Activated naive CD8-positive, alpha-beta T cell treated with anti-CD3 and anti-CD28 coated beads, Interleukin-2, amount 50 U/mL, for 16 hours (primary cell): ENCODE data around the gene SCAANT1.

Source experiments
- DNase-seq: peaks from one replicate; pipeline ENCODE4 v3.0.0-alpha.2; 2020; ENCODE audit warnings: low read depth, low spot score

Gene SCAANT1

DNA sequence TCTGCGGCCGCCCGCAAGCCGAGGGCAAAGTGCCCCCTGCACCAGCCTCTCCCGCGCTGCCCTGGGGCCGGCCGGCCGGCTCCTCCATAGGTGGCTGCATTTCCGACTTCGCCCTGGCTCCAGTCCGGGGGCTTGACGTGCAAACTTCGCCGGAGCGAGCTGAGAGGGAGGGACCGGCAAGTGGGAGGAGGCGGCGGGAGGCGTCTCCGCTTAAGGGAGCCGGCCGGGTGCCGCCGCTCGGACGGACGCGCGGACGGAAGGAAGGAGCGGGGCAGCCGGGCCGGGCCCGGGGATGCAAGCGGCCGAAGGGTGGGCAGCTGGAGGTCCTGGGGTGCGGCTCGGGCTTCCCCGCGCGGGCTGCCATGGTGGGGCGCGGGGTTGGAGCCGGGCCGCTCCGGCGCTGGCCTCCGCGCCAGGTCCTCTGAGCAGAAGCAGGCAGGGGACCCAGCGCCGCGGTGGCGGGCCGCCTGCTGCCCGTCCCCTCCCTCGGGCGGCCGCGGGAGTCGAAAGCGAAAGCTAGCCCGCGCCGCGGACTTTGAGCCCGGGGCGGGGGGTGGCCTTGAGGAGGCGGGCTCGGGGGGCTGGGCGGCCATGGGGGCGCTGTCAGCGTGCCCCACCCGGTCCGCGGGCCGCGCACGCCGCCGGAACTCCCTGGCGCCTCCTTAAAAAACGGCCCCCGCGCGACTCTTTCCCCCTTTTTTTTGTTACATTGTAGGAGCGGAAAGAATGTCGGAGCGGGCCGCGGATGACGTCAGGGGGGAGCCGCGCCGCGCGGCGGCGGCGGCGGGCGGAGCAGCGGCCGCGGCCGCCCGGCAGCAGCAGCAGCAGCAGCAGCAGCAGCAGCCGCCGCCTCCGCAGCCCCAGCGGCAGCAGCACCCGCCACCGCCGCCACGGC is at the start of gene SCAANT1:
SCAANT1 (minus strand) TSS at position 511 of the 895 bp plus-strand sequence.
- DNase-seq = peak; percentile 68

DNA sequence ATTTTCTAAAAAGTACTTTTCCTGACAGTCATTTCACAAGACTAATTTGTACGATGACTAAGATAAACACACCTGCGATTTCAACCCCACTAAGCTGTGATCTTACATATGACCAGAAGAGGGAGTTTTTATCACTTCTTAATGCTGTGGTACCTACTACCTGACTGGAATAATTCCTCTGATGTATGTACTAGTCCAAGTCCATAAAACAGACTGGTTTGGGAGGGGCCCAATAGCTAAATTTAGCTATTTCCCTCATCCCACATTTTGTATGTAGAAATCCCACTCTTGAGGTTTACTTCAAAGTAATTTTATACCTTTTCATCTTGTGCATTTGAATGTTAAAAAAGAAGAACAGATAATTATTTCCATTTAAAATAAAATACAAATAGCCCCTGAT is 49.7 kb upstream of the SCAANT1 start:
- DNase-seq = no peak

DNA sequence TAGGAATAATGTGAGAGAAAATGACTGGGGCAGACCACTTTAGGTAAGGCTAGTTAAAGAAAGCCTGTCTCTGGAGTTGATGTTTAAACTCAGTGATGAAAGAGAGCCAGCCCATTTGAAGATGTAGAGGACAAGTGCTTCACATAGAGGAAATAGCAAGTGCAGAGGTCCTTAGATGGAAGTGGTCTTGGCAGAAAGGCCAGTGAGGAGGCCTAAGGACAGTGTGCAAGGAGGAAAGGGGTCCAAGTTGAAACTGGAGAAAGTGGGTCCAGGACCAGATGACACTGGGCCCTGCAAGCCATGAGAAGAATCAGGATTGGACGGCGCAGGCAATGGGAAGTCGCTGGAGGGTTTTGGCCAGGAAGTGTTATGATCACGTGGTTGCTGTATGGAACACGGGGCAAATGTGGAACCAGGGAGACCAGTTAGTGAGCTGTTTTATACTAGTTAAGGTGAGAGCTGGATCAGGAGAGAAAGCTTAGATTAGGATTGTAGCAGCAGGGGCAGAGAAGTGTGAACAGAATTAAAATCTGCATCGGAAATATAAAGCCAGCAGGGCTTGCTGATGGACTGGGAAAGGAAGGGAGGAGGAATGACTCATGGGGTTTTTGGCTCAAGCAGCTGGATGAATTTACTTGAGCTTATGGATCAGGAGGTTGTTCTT is 48.0 kb upstream of the SCAANT1 start:
- no peak for DNase-seq

DNA sequence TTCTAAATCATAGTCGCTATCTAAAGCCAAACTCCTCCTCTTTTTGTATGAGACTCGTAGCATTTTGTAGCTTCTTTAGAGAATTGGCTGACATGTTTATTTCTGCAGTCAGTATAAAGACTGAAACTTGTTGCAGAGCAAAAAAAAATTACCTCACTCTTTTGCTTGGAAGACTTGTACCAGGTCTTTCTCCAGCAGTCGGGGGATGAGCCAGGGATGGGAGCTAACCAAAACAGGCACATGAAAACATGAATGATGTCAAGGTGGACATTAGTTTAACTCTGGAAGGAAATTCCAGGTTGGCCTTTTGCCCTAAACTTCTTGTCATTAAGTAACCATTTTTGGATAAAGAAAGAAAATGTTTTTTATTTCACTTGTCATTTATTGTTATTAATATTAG is 47.0 kb upstream of the SCAANT1 start:
- DNase-seq = no peak

DNA sequence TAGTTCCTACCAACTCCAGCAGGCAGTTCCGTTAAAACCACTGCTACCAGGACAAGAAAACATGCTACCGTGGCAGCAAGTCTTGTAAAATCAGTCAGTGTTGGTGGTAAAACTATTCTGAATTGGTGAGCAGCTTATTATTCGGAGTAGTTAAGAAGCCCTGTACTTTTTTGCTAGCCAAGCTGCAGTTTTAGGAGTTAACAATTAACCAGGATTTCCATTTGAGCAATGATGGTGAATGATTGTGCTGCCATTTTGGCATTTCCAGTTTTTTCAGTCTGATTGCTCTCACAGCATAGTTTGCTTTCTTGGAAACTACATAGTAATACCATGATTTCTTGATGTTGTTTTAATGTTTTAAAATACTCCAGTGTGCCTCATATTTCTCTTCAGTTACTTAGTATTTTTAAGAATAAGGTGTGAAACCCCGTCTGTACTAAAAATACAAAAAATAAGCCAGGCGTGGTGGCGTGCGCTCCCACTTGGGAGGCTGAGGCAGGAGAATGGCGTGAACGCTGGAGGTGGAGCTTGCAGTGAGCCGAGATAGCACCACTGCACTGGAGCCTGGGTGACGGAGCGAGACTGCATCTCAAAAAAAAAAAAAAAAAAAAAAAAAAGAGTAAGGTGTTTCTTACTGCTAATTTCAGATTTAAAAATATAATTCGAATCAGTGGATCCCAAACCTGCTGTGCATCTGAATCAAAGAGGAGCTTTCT is 43.8 kb upstream of the SCAANT1 start:
- DNase-seq = no peak

DNA sequence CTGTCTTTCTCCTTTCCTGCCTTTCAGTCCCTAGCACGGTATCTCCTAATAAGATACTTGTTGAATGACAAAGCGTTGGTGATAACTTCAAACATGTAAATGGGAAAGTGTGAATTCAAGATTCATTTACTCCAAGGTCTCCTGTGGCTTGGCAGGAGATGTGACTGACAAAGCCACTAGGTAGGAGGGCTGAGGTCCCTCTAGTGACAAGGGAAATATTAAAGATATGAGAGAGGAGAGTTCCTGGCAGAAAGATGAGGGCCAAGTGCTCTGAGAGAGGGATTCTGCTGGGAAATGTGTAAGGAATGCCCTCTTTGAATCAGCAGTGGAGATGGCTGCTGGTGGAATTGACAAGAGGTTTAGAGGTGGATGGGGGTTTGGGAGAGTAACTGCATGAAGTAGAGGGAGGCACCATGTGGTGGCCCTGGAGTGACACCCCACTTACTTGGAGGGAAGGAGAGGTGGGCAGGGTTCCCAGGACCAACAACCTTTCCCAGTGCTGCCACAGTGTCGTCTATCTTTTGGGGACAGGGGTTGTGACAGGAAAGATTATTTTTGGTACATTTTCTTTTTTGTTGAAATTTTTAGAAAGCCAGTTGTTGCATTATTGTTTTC is 43.0 kb upstream of the SCAANT1 start:
- DNase-seq = no peak

DNA sequence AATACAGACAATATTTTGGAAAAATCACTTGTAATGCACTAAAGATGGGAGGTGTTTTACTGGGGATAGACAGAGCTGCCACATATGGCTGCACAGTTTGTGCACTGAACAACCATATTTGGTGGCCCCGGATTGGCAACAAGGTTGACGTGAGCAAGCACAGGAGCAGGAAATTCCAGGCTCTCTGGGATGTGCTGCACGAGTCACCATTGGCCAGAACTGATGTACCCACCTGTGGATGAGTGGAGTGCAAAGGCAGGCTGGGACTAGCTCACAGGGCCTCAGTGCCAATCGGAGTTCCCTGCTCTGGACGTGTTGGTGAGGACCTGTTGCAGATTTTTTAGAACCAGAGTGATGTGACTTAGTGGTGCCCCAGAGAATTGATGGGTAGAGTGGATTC is 42.0 kb upstream of the SCAANT1 start:
- no peak for DNase-seq

DNA sequence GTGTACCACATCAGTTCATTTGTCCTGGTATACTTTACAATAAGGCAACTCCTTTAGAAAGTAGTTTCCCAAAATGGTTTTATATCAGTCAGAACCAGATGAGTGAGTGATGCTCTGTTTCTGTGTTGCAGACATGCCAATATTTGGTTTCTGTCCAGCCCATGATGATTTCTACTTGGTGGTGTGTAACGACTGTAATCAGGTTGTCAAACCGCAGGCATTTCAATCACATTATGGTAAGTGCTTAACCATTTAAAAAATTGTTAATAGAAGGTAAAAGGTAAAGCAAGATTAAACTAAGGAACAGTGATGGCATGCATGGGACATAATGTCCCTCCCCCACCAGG is 40.0 kb upstream of the SCAANT1 start:
- no peak for DNase-seq

DNA sequence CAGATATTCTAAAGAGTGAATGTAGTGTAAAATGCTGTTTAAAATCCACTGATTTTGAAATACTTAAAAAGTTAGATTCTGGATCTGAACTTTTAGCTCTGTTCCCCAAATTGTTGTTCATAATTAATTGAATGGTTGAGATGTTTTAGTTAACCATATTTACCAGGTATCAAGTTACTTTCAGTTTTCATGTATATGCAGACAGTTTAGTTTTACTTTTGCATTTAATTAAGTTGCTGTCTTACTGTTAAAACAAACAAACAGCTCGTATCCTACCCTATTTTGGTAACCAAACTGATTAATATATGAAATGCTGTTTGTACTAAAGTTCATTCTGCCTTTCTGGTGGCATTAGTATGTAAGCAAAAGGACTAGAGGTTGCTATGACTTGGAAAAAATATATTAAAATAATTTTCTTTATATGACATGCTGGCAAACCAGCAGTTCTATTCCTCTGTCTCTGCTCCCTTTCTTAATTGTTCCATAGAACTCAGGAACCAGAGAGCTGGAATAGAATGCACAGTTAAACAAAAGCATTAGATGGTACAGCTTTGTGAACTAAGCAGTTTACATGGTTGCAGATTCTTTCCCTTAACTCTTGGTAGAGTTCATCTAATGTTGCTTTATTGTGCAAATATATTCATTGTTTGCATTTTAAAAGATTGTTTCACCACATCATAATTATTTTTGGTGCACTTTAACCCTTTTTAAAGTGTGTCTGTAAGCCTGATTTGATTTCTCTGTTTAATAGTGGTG is 39.5 kb upstream of the SCAANT1 start:
- DNase-seq = no peak

DNA sequence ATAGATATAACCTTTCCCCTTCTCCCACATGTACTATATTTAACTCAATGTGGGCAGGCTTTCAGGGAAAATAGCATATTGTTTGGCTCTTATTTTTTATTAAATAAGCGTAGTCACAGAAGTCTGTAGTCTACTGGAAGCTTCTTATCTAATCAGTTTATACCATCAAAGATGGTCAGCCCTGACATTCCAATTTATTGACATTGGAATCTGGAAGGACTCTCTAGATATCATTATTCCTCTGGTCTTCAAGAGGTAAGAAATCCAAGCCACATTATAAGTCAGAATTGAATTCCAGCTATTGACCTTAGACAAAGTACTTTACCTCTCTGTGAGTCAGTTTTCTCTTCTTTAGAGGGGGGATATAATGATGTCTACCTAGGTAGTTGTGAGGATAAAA is 38.5 kb upstream of the SCAANT1 start:
- no peak for DNase-seq

DNA sequence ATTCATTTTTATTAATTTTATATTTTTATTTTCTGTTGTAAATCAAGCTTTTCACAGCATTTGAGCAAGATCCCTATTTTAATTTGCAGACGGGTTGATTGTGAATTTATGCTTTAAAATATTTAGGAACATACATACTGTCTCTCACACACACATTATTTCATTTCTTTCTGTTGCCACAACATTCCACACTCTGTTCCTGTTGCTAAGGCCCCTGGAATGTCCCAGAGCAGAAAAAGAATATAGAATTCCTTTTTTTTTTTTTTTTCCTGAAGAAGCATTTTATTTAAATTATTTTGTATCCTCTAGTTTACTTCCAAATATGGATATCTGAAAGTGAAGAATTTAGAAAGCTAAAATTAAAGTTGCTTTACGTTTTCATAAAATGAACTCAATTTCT is 36.8 kb upstream of the SCAANT1 start:
- DNase-seq = no peak

DNA sequence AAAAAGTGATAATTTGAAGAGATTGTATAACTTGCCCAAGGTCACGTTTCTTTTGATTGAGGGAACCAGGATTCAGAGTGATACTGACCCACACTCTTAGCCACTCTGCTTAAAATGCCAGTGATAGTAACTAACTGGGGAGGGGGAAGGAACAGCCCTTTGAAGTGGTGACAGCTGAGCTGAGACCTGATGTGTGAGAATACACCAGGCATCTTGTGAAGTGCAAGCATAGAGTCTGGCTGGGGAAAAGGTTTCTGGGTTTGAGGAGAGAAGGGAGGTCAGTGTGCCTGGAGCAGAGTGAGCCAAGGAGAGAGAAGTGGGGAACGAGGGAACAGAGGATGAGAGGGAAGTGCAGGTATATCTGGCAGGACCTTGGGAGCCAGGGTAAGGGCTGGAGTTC is 35.4 kb upstream of the SCAANT1 start:
- no peak for DNase-seq

DNA sequence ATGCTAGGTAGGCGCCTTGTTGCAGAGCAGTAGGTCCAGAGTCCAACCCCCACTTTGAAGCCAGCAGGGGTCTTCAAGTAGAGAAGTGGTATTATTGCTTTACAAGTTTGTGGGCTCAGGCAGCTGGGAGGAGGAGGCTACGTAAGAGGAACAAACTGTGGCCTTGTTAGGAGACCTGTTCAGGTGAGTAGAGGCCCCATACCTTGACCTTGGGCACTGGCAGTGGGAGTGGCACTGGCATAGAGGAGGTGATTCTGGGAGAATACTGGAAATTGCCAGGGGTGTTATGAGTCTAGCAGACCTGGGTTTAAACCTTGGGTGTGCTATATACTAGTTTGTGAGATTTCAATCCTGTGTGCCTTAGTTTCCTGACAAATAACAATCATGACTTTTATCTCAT is 34.6 kb upstream of the SCAANT1 start:
- DNase-seq = no peak

DNA sequence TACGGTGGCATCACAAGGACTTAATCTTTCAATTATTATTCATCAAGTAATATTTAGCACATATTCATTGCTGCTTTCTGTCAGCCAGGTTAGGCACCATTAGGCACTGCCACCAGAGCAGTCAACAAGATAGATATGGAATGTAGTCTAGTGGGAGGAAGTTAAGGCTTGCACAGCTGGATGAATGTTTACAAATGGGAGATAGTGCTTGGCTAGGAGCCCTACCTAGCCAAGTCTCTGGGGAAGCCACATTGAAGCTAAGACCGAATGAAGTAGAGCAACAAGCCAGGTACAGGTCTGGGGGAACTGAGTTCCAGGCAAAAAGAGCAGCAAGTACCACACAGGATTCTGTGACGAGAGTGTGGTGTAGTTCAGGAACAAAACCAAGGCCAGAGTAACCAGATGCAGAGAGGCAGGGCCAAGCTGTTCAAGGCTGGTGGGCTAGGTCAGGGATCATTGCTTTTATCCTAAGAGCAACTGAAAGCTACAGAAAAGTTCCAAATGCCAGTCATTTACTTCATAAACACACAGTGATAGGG is 33.4 kb upstream of the SCAANT1 start:
- DNase-seq = no peak

DNA sequence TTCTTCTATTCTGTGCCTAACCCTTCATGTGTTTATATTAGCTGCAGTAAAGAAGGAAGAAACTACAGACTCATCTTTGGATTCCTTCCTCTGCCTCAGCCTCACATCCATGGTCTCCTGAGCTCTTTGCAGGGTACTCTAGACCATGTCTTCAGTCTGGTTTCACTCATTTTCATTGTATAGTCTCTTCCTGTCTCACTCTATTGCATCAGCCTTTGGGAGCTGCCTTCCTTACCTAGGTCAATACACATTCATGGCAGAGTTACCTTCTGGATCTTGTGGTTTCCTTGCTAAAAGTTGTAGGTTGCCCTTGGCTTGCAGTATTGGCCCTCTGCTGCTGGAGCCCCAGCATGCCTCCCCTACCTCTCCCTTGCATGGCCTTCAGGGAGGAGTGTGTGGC is 31.5 kb upstream of the SCAANT1 start:
- DNase-seq = no peak

DNA sequence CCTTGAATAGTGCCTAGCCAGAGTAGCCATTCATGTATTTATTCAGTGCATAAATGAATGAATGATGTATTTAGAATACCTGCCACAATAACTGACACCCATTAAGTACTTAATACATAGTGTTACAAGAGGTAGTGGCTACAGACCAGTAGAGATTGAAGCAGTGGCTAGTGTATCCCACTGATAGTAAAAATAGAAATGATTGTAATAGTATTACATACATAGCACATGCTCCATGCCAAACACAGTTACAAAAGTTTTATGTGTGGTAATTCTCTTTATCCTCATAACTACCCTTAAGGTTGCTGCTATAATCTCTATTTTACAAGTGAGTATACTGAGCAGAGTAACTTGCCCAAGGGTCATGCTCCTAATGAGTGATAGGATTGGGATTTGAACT is 30.3 kb upstream of the SCAANT1 start:
- DNase-seq = no peak

DNA sequence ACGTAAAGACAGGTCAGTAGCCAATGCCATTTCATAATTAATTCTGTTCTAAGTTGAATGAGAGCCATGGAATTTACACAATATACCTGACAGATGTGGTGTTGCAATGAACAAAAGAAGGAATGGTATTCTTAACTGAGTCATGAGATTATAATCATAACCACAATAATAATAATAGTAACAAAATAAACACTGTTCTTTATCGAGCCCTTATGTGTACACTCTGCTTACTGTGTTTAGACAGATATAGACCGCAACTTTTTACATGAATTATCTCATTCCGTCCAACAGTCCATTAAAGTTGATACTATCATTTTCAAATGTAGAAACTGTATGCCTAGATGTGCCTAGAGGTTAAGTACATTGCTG is 28.2 kb upstream of the SCAANT1 start:
- DNase-seq = no peak

DNA sequence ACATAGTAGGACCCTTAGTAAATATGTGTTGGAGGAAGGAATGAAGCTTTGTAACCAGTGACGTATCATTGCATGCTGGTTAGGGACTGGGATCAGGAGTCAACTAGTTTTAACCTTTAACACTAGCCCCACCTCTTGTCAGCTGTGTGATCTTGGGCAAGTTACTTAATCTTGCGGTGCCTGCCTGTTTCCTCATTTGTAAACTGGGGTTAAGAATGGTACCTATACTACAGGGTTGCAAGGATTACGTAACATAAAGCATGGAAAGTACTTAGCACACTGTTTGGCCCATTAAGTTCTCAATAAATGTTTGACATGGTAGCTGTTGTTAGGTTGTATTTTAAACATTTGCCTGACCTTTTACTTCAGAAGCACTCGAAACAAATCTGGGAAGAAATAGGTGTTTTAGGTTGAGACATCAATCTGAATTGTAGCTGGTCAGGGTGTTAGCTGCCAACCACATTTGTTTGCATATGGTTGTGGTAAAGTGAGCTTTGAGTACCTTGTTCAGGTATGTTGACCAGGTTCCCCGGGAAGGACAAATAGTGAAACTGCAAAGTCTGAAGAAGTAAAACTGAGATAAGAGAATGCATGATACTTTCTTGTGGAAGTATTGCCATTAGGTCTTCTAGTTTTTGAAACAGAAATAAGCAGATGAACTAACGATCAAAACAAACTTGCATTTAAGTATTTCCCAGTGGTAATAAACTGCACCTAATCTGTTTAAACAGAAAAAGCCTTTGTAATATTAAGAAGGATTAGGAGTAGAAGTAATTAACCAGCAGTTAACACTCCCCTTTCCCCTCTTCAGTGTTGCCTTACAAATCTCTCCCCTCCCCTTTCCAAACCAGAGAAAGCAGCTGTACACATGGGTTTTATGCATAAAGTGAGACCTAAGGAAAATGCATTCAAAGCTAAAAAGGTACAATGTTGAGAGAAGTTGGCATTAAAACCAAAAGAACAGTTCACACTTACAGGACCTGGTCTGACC is 25.8 kb upstream of the SCAANT1 start:
- DNase-seq = no peak

DNA sequence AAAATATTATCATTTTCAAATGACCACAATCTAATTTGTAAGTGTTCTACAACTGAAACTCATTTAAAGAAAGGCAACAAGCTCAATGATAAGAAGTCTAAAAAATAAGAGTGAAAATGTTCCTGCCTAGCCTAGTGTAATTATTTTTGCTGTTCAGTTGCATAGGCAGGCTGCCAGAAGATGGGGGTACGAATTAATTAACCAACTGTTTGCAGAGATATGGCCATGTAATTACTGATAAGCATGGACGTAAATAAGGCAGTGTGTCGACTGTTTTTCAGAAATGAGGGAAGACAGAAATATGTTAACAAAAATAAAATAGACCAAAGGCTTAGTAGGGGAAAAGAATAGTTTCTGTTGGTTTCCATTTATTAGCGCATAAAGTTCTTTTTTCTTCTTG is 24.7 kb upstream of the SCAANT1 start:
- DNase-seq = no peak
